H1 (cell line): ENCODE data around the gene TTC23.
"Not testable (repeated sequence)": the region's sequence is repeated elsewhere in the genome, so short reads cannot be mapped to it uniquely, and the experiment has no call there.

Experiments
- ATF2 ChIP-seq: IDR thresholded peaks from 2 replicates; pipeline ENCODE4 v1.6.1; 2012; ENCODE audit warnings: low read length, inconsistent platforms
- CHD2 ChIP-seq: IDR thresholded peaks from 2 replicates; pipeline ENCODE4 v1.6.1; 2012; ENCODE audit warnings: low read length, improper control_type of control experiment
- CTCF ChIP-seq, 3 experiments: IDR thresholded peaks; 1 replicate in 2 of 3; 2 replicates in 1 of 3; pipeline versions ENCODE4 v1.5.1 to v1.6.1; 2011; ENCODE audit warnings: low read length in 3 of 3, mild to moderate bottlenecking in 3 of 3, inconsistent platforms in 2 of 3, low read depth in 1 of 3, moderate library complexity in 1 of 3; ENCODE audit not compliant: insufficient read depth in 1 of 3; ENCODE audit errors: control extremely low read depth in 1 of 3
- EP300 ChIP-seq, 2 experiments: IDR thresholded peaks; 1 replicate in 1 of 2; 2 replicates in 1 of 2; pipeline ENCODE4 v1.6.1; 2011 to 2012; ENCODE audit warnings: low read depth in 2 of 2, low read length in 2 of 2, mild to moderate bottlenecking in 2 of 2, borderline replicate concordance in 1 of 2, inconsistent platforms in 1 of 2, moderate library complexity in 1 of 2
- EZH2 ChIP-seq: fragments of 200-600 bp; sonication (generic); IDR thresholded peaks from 2 replicates; pipeline ENCODE4 v1.7.1; 2012; ENCODE audit warnings: low read depth, mild to moderate bottlenecking, moderate library complexity, low read length, inconsistent platforms; ENCODE audit not compliant: severe bottlenecking
- FOSL1 ChIP-seq: IDR thresholded peaks from 2 replicates; pipeline ENCODE4 v1.6.1; 2011; ENCODE audit warnings: mild to moderate bottlenecking, low read depth, low read length, moderate library complexity; ENCODE audit not compliant: insufficient read depth
- GABPA ChIP-seq: IDR thresholded peaks from 2 replicates; pipeline ENCODE4 v1.6.1; 2011; ENCODE audit warnings: mild to moderate bottlenecking, low read length, moderate library complexity, borderline replicate concordance; ENCODE audit not compliant: insufficient read depth
- JUN ChIP-seq: IDR thresholded peaks from 2 replicates; pipeline ENCODE4 v1.6.1; 2011; ENCODE audit warnings: low read depth, mild to moderate bottlenecking, improper control_type of control experiment, low read length
- JUND ChIP-seq: IDR thresholded peaks from 2 replicates; pipeline ENCODE4 v1.6.1; 2011; ENCODE audit warnings: mild to moderate bottlenecking, improper control_type of control experiment, low read length
- POLR2A ChIP-seq, 2 experiments: IDR thresholded peaks; 1 replicate in 1 of 2; 2 replicates in 1 of 2; pipeline ENCODE4 v1.6.1; 2011; ENCODE audit warnings: low read depth in 2 of 2, low read length in 2 of 2, mild to moderate bottlenecking in 2 of 2; ENCODE audit errors: control extremely low read depth in 1 of 2
- POLR2AphosphoS5 ChIP-seq: IDR thresholded peaks from 2 replicates; pipeline ENCODE4 v1.6.1; 2011; ENCODE audit warnings: low read depth, low read length
- RFX5 ChIP-seq: IDR thresholded peaks from 2 replicates; pipeline ENCODE4 v1.6.1; 2011; ENCODE audit warnings: low read depth, low read length, improper control_type of control experiment, borderline replicate concordance
- SIN3A ChIP-seq, 2 experiments: IDR thresholded peaks in 1 of 2; conservative IDR thresholded peaks in 1 of 2; 2 replicates each; pipeline ENCODE4 v1.6.1; 2011 to 2012; ENCODE audit warnings: low read length in 2 of 2, improper control_type of control experiment in 1 of 2, low read depth in 1 of 2, mild to moderate bottlenecking in 1 of 2
- ZNF274 ChIP-seq: IDR thresholded peaks from 2 replicates; pipeline ENCODE4 v1.7.0; 2012; ENCODE audit warnings: low read length, borderline replicate concordance; ENCODE audit errors: extremely low read depth

GRCh38 chr15:99192181-99192580 is 57.2 kb downstream of the TTC23 start:
- TF ChIP-seq CTCF (IDR thresholded peaks at IDR 0.05; ENCODE audit: control extremely low read depth in 1 of 3, insufficient read depth in 1 of 3, low read depth in 1 of 3, low read length in 3 of 3); POLR2A (IDR thresholded peaks at IDR 0.05; ENCODE audit: control extremely low read depth in 1 of 2, low read depth in 2 of 2, low read length in 2 of 2); CHD2; FOSL1; ZNF274; EP300 (IDR thresholded peaks at IDR 0.05; ENCODE audit: borderline replicate concordance in 1 of 2, low read depth in 2 of 2, low read length in 2 of 2); POLR2AphosphoS5; SIN3A (conservative IDR thresholded peaks at IDR 0.05 in 1 of 2, IDR thresholded peaks at IDR 0.05 in 1 of 2; ENCODE audit: low read depth in 1 of 2, low read length in 2 of 2); EZH2; JUN; ATF2; JUND; RFX5; GABPA: not testable (repeated sequence)
